ENCODE measurements around the gene VAMP7. TPM values are rescaled to one million over a fixed set of nuclear protein-coding genes. Genes with fewer than 3 reads are reported as not detected.
"Not testable (repeated sequence)": the region's sequence is repeated elsewhere in the genome, so short reads cannot be mapped to it uniquely, and the experiment has no call there.

Gene VAMP7, protein sequence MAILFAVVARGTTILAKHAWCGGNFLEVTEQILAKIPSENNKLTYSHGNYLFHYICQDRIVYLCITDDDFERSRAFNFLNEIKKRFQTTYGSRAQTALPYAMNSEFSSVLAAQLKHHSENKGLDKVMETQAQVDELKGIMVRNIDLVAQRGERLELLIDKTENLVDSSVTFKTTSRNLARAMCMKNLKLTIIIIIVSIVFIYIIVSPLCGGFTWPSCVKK
- 10 to 100 TPM; 23.7 to 29.2 (median 26.7) TPM for polyA plus RNA-seq (ENCODE audit: insufficient read length in 10 of 10)
- long read RNA-seq, donor 1, transcript VAMP7-202 (8 exons, 2,646 nt) = major isoform, 5 of 6 reads
- long read RNA-seq, donor 1, partial matches to known transcripts = 0 of 6 reads
- long read RNA-seq, donor 1, other reads (novel, unspliced or antisense) = 0 of 6 reads
- long read RNA-seq, donor 2, partial matches to known transcripts = 0 of 4 reads
- long read RNA-seq, donor 2, other reads (novel, unspliced or antisense) = 0 of 4 reads
- long read RNA-seq, donor 3 = 0 reads
- long read RNA-seq, donor 4, partial matches to known transcripts = 0 of 1 reads
- long read RNA-seq, donor 4, other reads (novel, unspliced or antisense) = 0 of 1 reads
- long read RNA-seq, donor 5, transcript VAMP7-202 (8 exons, 2,646 nt) = major isoform, 10 of 14 reads
- long read RNA-seq, donor 5, partial matches to known transcripts = 0 of 14 reads
- long read RNA-seq, donor 5, other reads (novel, unspliced or antisense) = 0 of 14 reads
- long read RNA-seq, donor 6, transcript VAMP7-202 (8 exons, 2,646 nt) = major isoform, 9 of 10 reads
- long read RNA-seq, donor 6, partial matches to known transcripts = 0 of 10 reads
- long read RNA-seq, donor 6, other reads (novel, unspliced or antisense) = 0 of 10 reads
- long read RNA-seq, donor 7, transcript VAMP7-202 (8 exons, 2,646 nt) = major isoform, 5 of 6 reads
- long read RNA-seq, donor 7, partial matches to known transcripts = 0 of 6 reads
- long read RNA-seq, donor 7, other reads (novel, unspliced or antisense) = 0 of 6 reads
- long read RNA-seq, donor 8, transcript VAMP7-202 (8 exons, 2,646 nt) = major isoform, 5 of 7 reads
- long read RNA-seq, donor 8, partial matches to known transcripts = 0 of 7 reads
- long read RNA-seq, donor 8, other reads (novel, unspliced or antisense) = 0 of 7 reads
- long read RNA-seq, donor 9 = 0 reads

DNA sequence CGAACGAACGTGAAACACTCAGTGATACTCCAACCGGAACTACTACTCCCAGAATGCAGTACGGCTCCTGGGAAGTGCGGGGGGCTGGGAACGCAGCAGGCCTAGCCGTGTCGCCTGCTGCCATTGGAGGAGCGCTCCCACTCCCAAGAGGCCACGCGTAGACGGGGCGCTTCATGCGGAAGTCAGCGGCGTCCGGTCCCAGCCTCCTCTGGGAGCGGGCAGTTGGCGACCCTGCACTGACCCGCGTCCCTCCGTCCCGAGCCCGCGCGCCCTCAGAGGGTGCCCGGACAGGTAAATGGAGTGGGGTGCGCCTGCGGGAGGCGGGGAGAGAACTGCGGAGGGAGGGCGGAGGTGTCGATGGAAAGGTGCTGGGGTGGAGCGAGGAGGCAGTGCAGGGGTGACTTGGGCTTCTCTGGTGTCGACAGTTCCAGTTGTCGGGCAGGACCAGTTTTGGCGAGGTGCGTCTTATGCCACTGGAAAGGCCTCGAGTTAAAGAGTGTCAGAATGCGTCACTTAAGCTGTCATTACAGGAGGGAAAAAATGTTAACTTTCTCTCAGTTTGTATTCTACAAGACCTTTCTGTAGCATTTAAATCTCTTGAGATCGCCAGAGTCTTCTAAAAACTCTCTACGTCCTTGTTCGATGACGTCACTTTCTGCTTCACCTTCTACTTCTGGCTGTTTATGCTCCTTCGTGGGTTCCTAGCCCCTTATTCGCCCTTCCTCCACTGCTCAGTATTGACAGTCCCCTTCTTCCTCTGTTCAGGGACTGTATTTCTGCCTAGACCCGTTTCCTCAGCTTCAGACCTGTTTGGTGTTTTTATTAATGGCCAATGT is at the start of gene VAMP7:
VAMP7 (plus strand) TSS at position 188 of the 836 bp plus-strand sequence. CDS start 8,122 bp downstream, outside the sequence.
- DNase-seq = peak; percentile 82 to 94 (median 87)

DNA sequence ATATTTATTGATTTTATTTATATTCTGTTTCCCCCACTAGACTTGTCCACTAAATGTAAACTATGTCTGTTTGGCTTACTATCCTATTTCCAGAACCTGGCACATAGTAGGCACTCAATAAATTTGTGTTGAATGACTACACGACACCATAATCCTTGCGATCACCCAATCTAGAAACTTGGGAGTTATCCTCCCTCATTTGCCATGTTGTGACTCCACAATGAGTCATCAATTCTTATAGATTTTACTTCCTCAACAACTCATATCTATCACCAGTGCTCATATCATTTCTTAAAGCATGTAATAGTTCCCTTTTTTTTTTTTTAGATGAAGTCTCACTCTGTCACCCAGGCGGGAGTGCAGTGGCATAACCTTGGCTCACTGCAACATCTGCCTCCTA is 39.9 kb upstream of the VAMP7 start:
- DNase-seq = no peak

DNA sequence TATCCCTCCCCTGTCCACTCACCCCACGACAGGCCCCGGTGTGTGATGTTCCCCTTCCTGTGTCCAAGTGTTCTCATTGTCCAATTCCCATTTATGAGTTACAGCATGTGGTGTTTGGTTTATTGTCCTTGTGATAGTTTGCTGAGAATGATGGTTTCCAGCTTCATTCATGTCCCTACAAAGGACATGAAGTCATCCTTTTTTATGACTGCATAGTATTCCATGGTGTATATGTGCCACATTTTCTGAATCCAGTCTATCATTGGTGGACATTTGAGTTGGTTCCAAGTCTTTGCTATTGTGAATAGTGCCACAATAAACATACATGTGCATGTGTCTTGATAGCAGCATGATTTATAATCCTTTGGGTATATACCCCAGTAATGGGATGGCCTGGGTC is 29.4 kb upstream of the VAMP7 start:
- DNase-seq = not testable (repeated sequence)

DNA sequence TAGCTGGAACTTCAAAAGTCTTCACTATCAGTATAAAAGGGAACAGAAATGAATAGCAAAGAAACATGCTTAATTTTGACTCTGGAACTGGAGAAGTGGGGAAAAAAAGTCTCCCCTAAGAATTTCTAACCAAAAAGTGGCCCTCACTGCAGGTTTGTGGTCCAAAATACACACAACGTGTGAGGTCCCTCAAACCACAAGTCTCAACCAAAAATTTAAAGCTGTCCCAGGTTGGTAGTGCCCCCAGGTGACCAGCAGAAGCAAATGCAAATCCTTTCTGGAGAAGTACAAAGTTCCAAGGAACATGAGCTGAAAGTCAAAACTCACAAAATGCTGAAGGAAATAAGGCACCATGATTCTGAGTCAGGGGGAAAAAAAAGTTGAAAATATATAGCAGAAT is 23.6 kb upstream of the VAMP7 start:
- no peak for DNase-seq

DNA sequence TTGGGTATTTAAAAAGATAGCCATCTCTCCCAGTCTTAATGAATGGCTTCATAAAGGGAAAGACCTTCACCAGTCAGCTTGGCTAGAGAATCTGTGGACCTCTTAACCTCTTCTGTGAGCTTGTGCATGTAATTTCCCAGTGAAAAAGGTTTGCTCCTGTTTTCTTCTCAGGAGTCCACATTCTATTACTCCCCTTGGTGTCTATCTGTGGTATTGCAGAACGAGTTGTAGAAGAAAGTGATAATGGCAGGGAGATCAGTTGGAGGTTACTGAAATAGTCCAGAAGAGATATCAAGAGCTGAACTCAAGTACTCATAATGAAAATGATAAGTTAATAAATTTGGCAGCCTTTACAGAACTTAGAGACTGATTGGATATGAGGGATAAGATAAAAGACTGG is 16.5 kb upstream of the VAMP7 start:
- DNase-seq = no peak

DNA sequence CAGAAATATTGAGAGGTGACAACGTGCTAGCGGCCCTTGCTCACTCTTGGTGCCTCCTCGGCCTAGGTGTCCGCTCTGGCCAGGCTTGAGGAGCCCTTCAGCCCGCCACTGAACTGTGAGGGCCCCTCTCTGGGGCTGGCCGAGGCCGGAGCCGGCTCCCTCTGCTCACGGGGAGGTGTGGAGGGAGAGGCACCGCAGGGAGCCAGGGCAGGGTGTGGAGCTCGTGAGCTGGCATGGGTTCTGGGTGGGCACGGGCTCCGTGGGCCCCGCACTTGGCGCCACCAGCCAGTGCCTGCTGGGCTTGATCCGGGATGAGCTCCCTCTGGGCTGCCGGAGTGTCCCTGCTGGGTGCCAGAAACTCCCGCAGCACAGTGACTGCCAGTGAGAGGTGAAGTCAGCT is 16.0 kb upstream of the VAMP7 start:
- DNase-seq = no peak

DNA sequence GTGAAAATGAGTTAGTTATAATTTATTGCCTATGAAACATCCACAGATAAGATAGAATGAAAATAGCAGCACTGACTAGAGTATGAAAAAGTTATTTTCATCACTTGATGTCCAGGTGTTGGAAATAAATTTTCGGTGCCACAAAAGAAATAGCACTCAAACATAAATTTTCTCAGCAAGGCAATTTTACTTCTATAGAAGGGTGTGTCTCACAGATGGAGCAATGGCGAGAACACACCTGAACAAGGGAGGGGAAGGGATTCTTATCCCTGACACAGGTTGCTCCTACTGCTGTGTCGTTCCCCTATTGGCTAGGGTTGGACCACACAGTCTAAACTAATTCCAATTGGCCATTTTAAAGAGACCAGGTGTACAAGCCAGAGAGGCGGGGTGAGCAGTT is 13.3 kb upstream of the VAMP7 start:
- no peak for DNase-seq

DNA sequence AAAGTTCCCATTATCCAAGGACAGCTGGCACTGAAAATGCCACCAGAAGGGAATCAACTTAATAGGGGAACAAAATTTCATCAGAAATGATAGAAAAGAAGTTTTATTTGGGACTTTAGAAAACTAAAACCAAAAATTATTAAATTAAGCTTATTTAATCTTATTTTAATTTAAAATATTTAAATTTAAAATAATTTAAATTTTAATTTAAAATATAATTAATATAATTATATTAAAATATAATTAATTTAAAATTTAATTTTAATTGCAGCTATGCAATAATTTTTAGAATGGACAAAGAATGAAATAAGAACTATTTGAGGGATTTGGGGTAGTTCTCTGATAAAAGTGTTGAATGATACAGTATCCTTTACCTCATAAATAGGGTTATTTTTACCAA is 10.2 kb upstream of the VAMP7 start:
- DNase-seq = no peak

DNA sequence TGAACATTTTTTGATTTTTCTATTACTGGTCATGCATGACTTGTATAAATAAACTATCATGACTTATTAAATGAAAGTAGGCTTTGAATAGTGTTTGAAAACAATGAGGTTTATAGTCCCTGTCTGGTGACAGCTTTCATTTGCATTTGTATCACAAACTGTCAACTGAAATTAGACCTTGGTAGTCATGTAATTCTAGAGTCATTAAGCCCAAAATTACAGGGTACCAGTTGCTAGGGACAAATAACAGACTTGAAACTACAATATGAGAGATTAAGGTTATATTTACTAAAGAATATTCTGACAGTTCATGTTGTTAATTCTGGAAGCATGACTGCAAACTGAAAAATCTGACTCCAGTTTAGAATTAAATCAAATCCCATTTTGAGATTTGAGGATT is 9.2 kb upstream of the VAMP7 start:
- DNase-seq = no peak

DNA sequence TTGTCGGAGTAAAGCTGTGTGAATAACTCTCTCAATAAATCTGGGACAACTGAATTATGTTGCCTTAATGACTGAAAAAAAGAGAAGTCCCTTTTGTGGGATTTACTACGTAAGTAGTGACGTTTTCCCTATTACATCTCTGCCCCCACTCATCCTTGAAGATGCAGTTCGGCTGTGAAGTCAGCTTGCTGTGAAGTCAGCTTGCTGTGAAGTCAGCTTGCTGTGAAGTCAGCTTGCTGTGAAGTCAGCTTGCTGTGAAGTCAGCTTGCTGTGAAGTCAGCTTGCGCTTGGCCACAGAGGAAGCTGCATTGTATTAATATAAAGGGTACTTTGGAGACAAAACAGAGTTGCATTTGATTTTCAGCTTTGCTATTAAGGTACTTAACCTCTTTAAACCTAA is 8.0 kb upstream of the VAMP7 start:
- no peak for DNase-seq

DNA sequence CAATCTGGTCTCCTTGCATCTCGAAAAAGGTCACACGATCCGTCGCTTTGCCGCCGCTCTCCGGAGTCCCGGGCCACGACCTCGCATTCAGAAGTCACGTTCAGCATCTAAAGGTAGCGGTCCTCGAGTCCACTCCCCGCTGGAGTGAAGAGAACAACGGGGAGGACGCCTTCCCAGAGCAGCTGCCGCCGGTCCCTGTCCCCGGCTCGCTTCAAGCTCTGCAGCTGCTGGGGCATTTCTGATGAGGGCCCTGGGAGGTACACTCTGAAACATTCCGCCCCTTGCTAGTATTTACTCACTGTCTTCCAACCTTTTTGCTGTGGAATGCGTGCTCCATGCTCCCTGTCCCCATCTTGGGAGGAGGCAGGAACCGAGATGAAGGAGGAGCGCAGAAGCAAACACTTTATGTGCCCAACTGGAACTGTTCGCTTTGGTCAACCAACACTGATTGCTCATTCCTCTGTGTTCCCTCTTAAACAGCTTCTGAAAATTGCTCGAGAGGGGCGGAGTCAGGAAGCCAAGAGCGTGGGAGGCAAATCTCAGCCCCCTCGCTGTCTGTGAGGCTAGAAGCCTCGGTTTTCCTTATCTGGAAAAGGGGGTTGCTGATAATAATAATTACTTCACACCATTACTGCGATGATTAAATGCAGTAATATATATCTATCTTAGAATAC is 6.4 kb upstream of the VAMP7 start:
- no peak for DNase-seq

DNA sequence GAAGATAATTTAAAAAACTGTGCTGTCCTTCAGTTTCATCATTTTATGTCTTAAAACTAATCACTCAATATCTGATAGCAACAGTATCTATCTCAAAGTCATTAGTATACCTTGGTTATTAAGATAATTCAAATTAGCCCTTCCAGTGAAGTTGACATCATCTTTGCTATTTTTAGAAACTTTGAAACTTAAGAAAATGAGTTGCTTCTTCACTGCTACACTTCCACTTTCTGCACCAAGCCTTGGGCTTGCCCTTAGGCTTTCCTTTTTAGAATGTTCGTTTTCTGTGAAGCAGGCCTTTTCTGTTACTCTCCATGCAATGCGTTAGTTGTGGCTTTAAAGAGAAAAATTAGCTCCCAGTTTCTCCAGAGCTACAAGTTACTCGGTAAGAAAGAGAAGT is 4.4 kb upstream of the VAMP7 start:
- DNase-seq = no peak

DNA sequence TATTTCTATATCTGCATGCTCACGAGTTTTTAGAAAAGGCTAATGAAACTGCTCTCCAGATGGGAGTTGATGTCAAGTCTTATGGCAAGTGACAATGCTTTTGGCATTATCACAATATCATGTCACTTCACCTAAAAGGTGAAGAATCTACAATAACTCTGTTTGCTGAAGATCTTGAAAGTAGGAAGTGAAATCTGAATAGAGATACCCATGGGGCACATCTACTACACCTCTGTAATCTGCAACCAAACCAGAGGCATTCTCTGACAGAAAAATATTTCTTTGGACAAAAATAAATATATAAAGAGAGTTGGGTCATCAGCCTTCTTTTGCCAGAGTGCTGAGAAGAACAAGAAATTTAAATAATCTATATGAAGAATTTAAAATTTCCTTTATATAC is 3.9 kb upstream of the VAMP7 start:
- DNase-seq = no peak

DNA sequence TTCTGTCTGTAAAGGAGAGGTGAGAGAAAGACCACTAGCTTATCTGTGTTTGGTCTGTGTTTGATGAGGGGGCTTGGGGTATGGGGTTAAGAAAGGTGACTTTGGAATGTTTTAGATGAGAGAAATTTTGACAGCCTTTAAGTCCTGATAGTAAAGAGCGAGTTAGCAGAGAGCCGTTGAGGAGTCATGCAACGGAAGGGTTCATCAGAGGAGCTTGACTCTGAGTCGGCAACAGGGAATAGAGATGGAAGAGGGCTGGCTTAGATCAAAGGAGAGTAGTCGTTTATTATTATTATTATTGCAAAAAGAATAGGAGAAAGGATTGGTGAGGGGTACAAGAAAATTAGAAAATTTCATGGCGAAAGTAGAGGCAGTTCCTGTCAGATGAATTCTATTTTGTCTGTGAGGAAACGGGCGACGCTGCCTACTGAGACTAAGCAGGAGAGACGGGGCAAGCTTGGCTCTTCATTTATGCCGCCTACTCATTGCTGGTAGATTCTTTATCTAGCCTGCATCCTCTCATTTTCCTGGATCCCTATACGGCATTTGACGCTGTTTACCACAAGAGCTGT is 473 bp upstream of the VAMP7 start:
- DNase-seq = no peak

DNA sequence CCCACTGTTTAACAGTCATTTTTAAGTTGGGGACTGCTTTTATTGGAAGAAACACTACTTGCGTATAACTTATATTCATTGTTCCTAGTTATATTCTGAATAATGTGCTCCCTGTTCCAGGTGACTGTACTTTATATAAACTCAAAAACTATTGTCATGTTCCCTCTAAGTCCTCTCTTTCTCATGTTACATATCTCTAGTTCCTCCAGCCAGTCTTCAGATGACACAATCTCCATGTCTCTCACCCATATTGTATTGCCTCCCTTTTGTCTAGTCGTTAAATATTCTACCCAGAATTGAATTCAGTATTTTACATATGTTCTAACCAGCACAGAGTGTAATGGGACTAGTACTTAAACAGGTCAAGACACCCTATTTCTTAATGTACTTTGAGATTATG is 5.3 kb downstream of the VAMP7 start:
- DNase-seq = no peak

DNA sequence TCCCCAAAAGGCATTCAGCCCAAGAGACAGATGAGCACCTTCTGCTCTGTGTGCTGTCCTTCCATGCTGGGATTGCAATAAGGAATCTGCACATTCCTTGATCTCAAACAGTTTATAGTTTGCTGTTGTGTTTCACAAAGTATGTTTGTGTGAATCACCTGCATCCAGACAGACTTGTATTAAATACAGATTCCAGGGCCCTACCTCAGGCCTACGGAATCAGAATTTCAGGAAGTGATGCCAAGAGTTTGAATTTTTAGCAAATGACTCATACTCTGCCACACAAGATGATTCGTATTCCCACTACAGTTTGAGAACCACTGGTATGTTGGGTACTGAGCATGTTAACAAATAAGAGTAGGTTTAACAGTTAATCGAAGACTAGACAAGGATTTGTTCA is 7.0 kb downstream of the VAMP7 start:
- peak in 1 of 3 donors; percentile 32 for DNase-seq

DNA sequence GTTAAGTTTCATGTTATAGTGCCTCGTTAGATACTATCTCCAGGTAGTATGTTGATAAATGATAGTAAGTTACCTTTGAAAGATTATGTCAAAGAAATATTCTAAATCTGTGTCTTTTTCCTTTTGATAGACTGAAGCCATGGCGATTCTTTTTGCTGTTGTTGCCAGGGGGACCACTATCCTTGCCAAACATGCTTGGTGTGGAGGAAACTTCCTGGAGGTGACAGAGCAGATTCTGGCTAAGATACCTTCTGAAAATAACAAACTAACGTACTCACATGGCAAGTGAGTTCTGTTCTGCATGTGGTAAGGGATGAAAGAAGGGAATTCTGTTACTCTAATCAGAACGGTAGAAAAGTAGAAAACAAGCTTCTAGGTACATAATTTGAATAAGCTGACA is 8.2 kb downstream of the VAMP7 start:
- no peak for DNase-seq

DNA sequence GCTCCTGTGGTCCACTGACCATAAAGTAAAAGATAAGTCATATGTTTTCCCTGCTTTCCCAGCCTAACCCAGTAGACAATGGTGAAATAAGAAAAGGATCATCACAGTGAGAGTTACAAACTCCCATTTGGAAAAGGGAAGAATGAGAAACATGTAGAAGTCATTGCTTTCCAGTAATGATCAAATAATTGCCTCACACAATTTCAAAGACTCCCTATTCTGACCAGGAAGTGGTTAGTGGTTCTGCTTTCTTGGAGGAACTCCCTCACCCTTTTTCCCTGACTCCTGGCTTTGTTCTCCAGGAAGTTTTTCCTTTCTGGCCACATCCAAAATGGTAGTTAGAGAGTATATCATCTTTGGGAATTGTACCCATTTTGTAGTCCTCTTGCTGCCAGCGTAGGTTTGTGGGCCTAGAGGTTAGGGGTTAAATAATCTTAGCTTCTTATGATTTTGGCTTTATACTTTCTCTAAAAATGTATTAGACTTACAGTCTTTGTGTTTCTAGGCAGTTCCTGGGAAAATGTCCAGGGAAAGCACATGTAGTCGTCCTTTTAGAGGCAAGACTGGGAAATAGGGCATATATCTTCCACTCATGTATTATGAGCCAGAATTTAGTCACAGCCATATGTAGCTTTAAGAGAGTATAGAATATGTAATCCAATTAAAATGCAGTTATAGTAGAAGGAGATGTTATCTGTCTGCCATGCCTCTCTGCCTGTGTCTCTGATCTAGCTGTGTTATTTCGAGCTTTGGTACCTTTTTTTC is 10.5 kb downstream of the VAMP7 start:
- DNase-seq = peak in 1 of 3 donors; percentile 12

DNA sequence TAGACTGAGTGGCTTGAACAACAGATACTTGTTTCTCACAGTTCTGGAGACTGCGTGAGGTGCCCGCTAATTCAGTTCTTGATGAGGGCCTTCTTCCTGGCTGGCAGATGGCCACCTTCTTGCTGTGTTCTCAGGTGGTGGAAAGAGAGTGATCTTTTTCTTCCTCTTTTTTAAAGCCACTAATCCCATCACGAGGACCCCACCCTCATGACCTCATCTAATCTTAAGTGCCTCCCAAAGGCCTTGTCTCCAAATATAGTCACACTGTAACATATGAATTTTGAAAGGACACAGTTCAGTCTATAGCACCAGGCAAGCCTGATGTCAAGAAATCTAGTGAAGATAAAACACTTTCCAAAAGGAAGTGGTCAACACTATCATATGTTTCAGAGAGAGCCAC is 12.4 kb downstream of the VAMP7 start:
- no peak for DNase-seq

DNA sequence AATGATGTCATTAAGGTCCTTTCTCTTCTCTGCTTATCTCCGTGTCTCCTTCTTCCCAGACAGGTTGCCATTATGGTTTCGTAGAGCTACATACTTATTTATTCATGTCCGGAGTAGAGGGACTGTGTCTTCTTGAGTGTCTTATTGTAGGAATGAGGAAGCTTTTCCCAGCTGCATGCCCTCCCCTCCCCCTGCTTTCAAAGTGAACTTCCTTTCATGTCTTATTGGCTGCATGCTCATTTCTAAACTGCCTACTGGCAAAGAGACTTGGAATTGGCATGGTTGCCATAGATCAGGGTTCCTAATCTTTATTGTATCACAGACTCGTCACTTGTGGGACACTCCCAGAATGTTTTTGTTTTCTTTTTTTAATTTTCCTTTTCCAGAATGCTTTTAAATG is 15.4 kb downstream of the VAMP7 start:
- no peak for DNase-seq
